Prostate gland (tissue), 2 donors: ENCODE results near the gene GUK1. TPM values are rescaled to one million over a fixed set of nuclear protein-coding genes. Genes with fewer than 3 reads are reported as not detected.

Experiments
- DNase-seq: peaks from one replicate; pipeline ENCODE4 v3.0.0-alpha.2; 2019; ENCODE audit warnings: low spot score
- H3K27ac ChIP-seq, 2 donors: fragments of 200-600 bp; sonication (generic); 2 replicates each; pipeline ENCODE4 v1.5.1; 2017 to 2019
- H3K27me3 ChIP-seq: fragments of 200-600 bp; sonication (generic); replicated peaks from 2 replicates; pipeline ENCODE4 v1.5.1; 2019; ENCODE audit not compliant: insufficient read depth
- H3K36me3 ChIP-seq, 2 donors: fragments of 200-600 bp; sonication (generic); 1 replicate in 1 of 2; 2 replicates in 1 of 2; pipeline versions ENCODE4 v1.5.1 to v1.8.1; 2017 to 2019
- H3K4me1 ChIP-seq: fragments of 200-600 bp; sonication (generic); replicated peaks from 2 replicates; pipeline ENCODE4 v1.5.1; 2019
- H3K4me3 ChIP-seq, 2 donors: fragments of 200-600 bp; sonication (generic); 2 replicates each; pipeline ENCODE4 v1.5.1; 2017 to 2019
- H3K9me3 ChIP-seq: fragments of 200-600 bp; sonication (generic); 2 replicates; pipeline ENCODE4 v1.5.1; 2017
- POLR2A ChIP-seq: fragments of 450-650 bp; IDR thresholded peaks from one replicate; pipeline ENCODE4 v1.6.1; 2016; ENCODE audit warnings: antibody characterized with exemption, mild to moderate bottlenecking
- POLR2AphosphoS5 ChIP-seq: sonication (generic); formaldehyde crosslinking; IDR thresholded peaks from one replicate; pipeline ENCODE4 v1.6.1; 2017; ENCODE audit warnings: antibody characterized with exemption
- WGBS: methylation state at CpG from one replicate; pipeline ENCODE4 v1.1.5; 2018; 5-methylcytosine and 5-hydroxymethylcytosine counted together
- intact Hi-C: fragments of 100-400 bp; cut with DNase I; formaldehyde crosslinking; loops from one replicate; pipeline ENCODE4 v1.14.2; 2022
- total RNA-seq, 2 donors: library from RNA; depleted of rRNA; stranded (reverse); fragments of >200 nt; gene quantifications; one replicate each; pipeline ENCODE4 v1.1.0, GENCODE V29; 2016
- TF ChIP-seq, protein P1 (sequence below), 4 experiments: fragments of 200-600 bp in 2 of 4; fragments of 450-650 bp in 2 of 4; sonication (generic) in 2 of 4; IDR thresholded peaks; 1 replicate in 3 of 4; 2 replicates in 1 of 4; pipeline ENCODE4 v1.5.1; 2016 to 2019; ENCODE audit warnings: antibody characterized with exemption in 4 of 4, mild to moderate bottlenecking in 2 of 4, moderate library complexity in 2 of 4

The GUK1 gene
- total RNA-seq, 2 donors from 2014 or later: 250 to 458 TPM

DNA sequence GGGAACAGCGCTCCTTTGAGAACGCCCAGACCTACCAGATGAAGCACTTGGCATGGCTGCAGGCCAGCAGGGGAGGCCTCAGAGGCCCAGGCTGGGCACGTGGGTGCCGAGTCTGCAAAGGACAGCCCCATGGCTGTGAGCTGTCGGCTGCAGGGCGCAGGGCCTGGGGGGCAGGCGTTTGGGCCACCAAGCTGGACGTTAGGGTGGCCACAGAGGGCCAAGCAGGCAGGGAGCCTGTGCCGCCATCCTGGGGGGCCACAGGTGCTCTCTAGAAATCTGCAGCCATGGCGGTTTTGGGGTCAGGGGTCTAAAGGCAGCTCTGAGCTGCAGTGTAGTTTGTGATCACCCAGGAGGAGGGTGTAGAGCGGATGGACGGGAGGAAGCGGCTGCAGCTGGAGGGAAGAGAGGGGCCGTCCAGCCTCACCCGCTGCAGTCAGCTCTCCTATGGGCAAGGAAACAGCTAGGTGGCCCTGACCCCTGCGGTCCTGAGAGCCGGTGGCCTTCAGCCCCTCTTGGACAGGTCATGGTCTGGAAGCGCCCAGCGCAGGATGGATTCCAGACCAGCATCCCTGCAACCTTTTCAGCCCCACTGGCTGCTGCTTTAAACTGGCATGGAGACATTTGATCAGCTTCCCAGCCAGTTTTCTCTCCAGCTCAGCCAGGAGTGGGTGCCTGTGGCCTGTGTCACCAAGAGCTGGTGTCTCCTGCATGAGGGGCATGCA lies 36.5 kb downstream of the GUK1 start:
- Histone ChIP-seq H3K36me3 (peaks cover 0 to 7% of the 10 kb centered on the region in 2 donors), H3K4me1 (no peaks in the 10 kb centered on the region), H3K9me3 (no peaks in the 10 kb centered on the region), H3K4me3 (no peak overlapping the region), H3K27me3 (no peaks in the 10 kb centered on the region), H3K27ac (no peak overlapping the region)
- WGBS: 94% methylated on average over 19 of the region's 19 CpGs
- DNase-seq: no peak
- no peak for TF ChIP-seq POLR2AphosphoS5
- TF ChIP-seq, protein P1, sequence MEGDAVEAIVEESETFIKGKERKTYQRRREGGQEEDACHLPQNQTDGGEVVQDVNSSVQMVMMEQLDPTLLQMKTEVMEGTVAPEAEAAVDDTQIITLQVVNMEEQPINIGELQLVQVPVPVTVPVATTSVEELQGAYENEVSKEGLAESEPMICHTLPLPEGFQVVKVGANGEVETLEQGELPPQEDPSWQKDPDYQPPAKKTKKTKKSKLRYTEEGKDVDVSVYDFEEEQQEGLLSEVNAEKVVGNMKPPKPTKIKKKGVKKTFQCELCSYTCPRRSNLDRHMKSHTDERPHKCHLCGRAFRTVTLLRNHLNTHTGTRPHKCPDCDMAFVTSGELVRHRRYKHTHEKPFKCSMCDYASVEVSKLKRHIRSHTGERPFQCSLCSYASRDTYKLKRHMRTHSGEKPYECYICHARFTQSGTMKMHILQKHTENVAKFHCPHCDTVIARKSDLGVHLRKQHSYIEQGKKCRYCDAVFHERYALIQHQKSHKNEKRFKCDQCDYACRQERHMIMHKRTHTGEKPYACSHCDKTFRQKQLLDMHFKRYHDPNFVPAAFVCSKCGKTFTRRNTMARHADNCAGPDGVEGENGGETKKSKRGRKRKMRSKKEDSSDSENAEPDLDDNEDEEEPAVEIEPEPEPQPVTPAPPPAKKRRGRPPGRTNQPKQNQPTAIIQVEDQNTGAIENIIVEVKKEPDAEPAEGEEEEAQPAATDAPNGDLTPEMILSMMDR (IDR thresholded peaks at IDR 0.05): no peak
- no peak for TF ChIP-seq POLR2A
- intact Hi-C loops: no loop called here

DNA sequence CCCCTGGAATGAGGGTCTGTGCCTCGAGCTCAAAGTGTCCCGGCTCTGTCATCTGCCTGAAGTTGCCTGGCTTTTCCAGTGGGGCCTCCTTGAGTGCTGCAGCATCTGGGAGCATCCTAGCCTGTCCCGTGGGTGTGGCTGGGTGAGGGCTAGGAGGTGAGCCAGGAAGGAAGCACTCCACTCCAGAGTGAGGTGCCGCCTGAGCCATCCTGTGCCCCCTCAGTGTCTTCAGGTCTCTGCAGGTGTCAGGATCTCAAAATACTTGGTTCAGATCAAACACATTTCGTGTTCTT lies 37.0 kb downstream of the GUK1 start:
- H3K36me3 ChIP-seq: peaks cover 0 to 7% of the 10 kb centered on the region in 2 donors
- TF ChIP-seq POLR2A (no peak), POLR2AphosphoS5 (no peak)
- TF ChIP-seq, protein P1 (IDR thresholded peaks at IDR 0.05): no peak
- DNase-seq: no peak
- H3K4me1 ChIP-seq: no peaks in the 10 kb centered on the region
- H3K4me3 ChIP-seq: no peak overlapping the region
- no peaks in the 10 kb centered on the region for H3K9me3 ChIP-seq
- intact Hi-C loops: no loop called here
- 81% methylated on average over 5 of the region's 5 CpGs for WGBS
- H3K27ac ChIP-seq: no peak overlapping the region
- H3K27me3 ChIP-seq: no peaks in the 10 kb centered on the region

DNA sequence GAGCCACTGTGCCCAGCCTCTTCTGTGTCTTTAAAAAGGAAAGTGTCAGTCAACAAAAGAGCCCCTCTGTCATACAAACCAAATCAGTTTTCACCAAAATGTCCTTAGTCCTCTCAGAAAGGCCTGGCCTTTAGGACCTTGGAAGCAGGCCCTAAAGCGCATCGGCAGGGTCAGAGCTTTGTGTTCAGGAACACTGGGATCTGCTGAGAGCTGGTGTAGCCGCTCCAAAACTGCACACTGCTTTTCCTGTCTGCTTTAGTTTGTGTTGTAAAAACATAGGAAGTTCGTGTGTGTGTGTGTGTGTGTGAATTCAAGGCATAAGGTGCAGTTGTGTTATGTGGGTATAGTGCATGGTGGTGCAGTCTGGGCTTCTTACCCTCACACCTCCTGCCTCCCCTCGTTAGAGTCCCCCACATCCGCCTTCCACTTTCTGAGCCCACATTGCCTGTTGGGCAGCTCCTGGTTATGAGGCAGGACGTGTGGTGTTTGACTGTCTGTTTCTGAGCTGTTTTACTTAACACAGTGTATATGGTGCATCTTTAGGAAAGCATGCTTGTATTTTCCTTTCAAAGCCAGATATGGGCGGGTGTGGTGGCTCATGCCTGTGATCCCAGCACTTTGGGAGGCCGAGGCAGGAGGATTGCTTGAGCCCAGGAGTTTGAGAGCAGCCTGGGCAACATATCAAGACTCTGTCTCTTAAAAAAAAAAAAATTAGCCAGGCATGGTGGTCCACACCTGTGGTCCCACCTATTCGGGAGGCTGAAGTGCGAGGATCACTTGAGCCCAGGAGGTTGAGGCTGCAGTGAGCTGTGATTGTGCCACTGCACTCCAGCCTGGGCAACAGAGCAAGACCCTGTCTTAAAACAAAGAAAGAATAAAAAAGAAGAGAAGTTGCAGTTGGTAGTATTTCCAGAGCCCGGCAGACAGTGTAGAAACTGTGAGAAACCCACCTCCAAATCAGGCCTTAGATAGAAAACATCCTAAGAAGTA lies 37.9 kb downstream of the GUK1 start:
- no peaks in the 10 kb centered on the region for H3K4me1 ChIP-seq
- H3K9me3 ChIP-seq: no peaks in the 10 kb centered on the region
- no peak for TF ChIP-seq POLR2AphosphoS5
- TF ChIP-seq, protein P1 (IDR thresholded peaks at IDR 0.05): no peak
- TF ChIP-seq POLR2A: no peak
- WGBS: 83% methylated on average over 12 of the region's 12 CpGs
- H3K4me3 ChIP-seq: no peak overlapping the region
- H3K36me3 ChIP-seq: peaks cover 0 to 7% of the 10 kb centered on the region in 2 donors
- intact Hi-C loops: no loop called here
- no peak for DNase-seq
- no peak overlapping the region for H3K27ac ChIP-seq
- no peaks in the 10 kb centered on the region for H3K27me3 ChIP-seq

DNA sequence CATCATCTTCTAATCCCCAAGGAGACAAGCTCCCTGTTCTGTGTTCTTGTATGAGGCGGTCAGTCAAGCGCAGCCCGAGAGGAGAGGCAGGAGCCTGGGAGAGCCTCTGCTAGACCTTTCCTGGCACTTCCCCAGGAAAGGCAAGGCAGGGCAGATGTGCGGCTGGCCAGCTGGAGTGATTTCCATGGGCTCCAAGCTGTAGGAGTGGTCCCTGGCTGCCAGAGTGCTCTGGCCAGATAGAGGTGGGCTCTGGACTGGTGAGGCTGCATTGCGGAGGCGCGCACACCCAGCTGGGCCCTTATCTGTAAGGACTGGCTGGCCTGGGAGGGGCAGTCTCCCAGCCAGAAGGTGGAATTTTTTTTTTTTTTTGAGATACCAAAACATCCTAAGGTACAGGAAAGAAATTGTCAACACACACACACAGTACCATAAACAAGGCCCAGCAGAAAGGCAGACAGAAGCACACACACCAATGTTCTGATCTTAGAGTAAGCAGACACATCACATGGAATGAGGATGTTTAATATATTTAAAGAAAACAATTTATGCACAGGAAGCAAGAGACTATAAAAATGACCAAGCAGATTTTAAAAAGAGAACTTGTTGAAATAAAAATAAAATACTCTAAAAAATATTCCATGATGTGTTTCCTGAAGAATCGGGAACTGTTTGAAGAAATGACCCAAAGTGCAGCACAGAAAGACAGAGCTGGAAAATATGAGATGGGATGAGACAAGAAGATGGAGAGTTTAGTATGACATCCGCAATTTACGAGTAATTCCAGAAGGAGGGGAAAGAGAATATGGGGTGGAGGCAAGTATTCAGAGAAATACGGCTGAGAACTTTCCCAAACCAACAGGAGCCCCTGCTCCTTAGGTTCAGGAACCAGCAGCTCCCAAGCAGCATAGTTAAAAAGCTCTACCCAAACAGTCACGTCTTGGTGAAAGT lies 38.9 kb downstream of the GUK1 start:
- intact Hi-C loops: no loop called here
- no peak for DNase-seq
- H3K4me3 ChIP-seq: no peak overlapping the region
- no peak for TF ChIP-seq POLR2AphosphoS5
- no peaks in the 10 kb centered on the region for H3K9me3 ChIP-seq
- H3K36me3 ChIP-seq: peaks cover 0 to 7% of the 10 kb centered on the region in 2 donors
- no peaks in the 10 kb centered on the region for H3K4me1 ChIP-seq
- no peaks in the 10 kb centered on the region for H3K27me3 ChIP-seq
- no peak overlapping the region for H3K27ac ChIP-seq
- WGBS: 64% methylated on average over 12 of the region's 12 CpGs
